HepG2 (cell line): ENCODE measurements around the gene DEFB124. TPM values are rescaled to one million over a fixed set of nuclear protein-coding genes. Genes with fewer than 3 reads are reported as not detected.

ENCODE experiments used
- CHD4 ChIP-seq: fragments of 200-600 bp; sonication (generic); IDR thresholded peaks from 2 replicates; pipeline ENCODE4 v1.7.0; 2017; ENCODE audit warnings: mild to moderate bottlenecking, low read length, borderline replicate concordance
- GPN1 ChIP-seq: sonication (generic); formaldehyde crosslinking; IDR thresholded peaks from 2 replicates; pipeline ENCODE4 v1.5.1; 2020; ENCODE audit warnings: missing genetic modification reagents, borderline replicate concordance
- HNRNPH1 ChIP-seq: fragments of 200-400 bp; formaldehyde crosslinking; optimal IDR thresholded peaks from 2 replicates; pipeline ENCODE3; 2017; ENCODE audit warnings: mild to moderate bottlenecking, low read depth, low read length
- ISL2 ChIP-seq: sonication (generic); formaldehyde crosslinking; IDR thresholded peaks from 2 replicates; pipeline ENCODE4 v1.5.0; 2020; ENCODE audit warnings: missing genetic modification reagents
- JDP2 ChIP-seq: sonication (generic); formaldehyde crosslinking; IDR thresholded peaks from 2 replicates; pipeline ENCODE4 v1.8.1; 2022; ENCODE audit warnings: missing genetic modification reagents, borderline replicate concordance
- KLF9 ChIP-seq: IDR thresholded peaks from 2 replicates; pipeline ENCODE4 v1.6.1; 2016; ENCODE audit warnings: low read depth
- LRRFIP1 ChIP-seq: sonication (generic); formaldehyde crosslinking; conservative IDR thresholded peaks from 2 replicates; pipeline ENCODE4 v1.4.0; 2020; ENCODE audit warnings: missing genetic modification reagents
- MBD4 ChIP-seq: IDR thresholded peaks from 2 replicates; pipeline ENCODE4 v1.6.1; 2012; ENCODE audit warnings: low read length, inconsistent platforms, borderline replicate concordance
- MXD3 ChIP-seq: IDR thresholded peaks from 2 replicates; pipeline ENCODE4 v1.6.1; 2016; ENCODE audit warnings: mild to moderate bottlenecking, missing biosample characterization, missing genetic modification reagents
- NFRKB ChIP-seq: fragments of 450-650 bp; IDR thresholded peaks from 2 replicates; pipeline ENCODE4 v1.6.1; 2017
- PREB ChIP-seq: sonication (generic); formaldehyde crosslinking; IDR thresholded peaks from 2 replicates; pipeline ENCODE4 v1.4.0; 2020; ENCODE audit warnings: missing genetic modification reagents
- SYNCRIP ChIP-seq: fragments of 200-400 bp; formaldehyde crosslinking; IDR thresholded peaks from 2 replicates; pipeline ENCODE4 v1.6.1; 2018; ENCODE audit warnings: mild to moderate bottlenecking, low read depth, low read length; ENCODE audit not compliant: insufficient read depth
- TBX2 ChIP-seq: sonication (generic); formaldehyde crosslinking; IDR thresholded peaks from 2 replicates; pipeline ENCODE4 v1.5.0; 2020; ENCODE audit warnings: missing genetic modification reagents, mild to moderate bottlenecking, borderline replicate concordance
- USF2 ChIP-seq, 2 experiments: sonication (generic) in 1 of 2; formaldehyde crosslinking in 1 of 2; IDR thresholded peaks; 2 replicates each; pipeline versions ENCODE4 v1.5.1 to v1.6.1; 2011 to 2020; ENCODE audit warnings: borderline replicate concordance in 1 of 2, low read depth in 1 of 2, low read length in 1 of 2, mild to moderate bottlenecking in 1 of 2, missing genetic modification reagents in 1 of 2, moderate library complexity in 1 of 2
- ZBTB38 ChIP-seq: sonication (generic); formaldehyde crosslinking; IDR thresholded peaks from 2 replicates; pipeline ENCODE4 v1.5.1; 2020; ENCODE audit warnings: mild to moderate bottlenecking, missing genetic modification reagents
- ZMYM4 ChIP-seq: sonication (generic); formaldehyde crosslinking; IDR thresholded peaks from 2 replicates; pipeline ENCODE4 v1.8.1; 2023; ENCODE audit warnings: mild to moderate bottlenecking, missing genetic modification reagents
- ZNF136 ChIP-seq: sonication (generic); formaldehyde crosslinking; IDR thresholded peaks from 2 replicates; pipeline ENCODE4 v1.8.1; 2022; ENCODE audit warnings: low read depth, mild to moderate bottlenecking, moderate library complexity, missing genetic modification reagents
- ZNF225 ChIP-seq: sonication (generic); formaldehyde crosslinking; IDR thresholded peaks from 2 replicates; pipeline ENCODE4 v1.4.0; 2020; ENCODE audit warnings: mild to moderate bottlenecking, missing genetic modification reagents
- ZNF710 ChIP-seq: sonication (generic); formaldehyde crosslinking; IDR thresholded peaks from 2 replicates; pipeline ENCODE4 v1.5.0; 2020; ENCODE audit warnings: mild to moderate bottlenecking, missing genetic modification reagents, borderline replicate concordance
- ZNF768 ChIP-seq: sonication (generic); formaldehyde crosslinking; IDR thresholded peaks from 2 replicates; pipeline ENCODE4 v1.4.0; 2020; ENCODE audit warnings: missing genetic modification reagents
- ZNF788 ChIP-seq: sonication (generic); formaldehyde crosslinking; IDR thresholded peaks from 2 replicates; pipeline ENCODE4 v1.5.0; 2020; ENCODE audit warnings: mild to moderate bottlenecking, missing genetic modification reagents, borderline replicate concordance
- polyA plus RNA-seq, 8 experiments: library from polyadenylated mRNA; depleted of rRNA in 3 of 8; stranded (reverse) in 7 of 8; unstranded in 1 of 8; fragments of >200 nt; fragmentation: Illumina TruSeq in 4 of 8; extraction: Trizol in 4 of 8; gene quantifications; 2 replicates each; pipeline versions ENCODE4 v1.2.1 to v1.2.3, GENCODE V29; 2011 to 2016; ENCODE audit warnings: low read depth in 4 of 8, missing spikeins in 1 of 8, mixed read lengths in 1 of 8; ENCODE audit not compliant: insufficient read depth in 1 of 8
- total RNA-seq, 5 experiments: library from RNA; depleted of rRNA; stranded (reverse); fragments of >200 nt; fragmentation: Illumina TruSeq; extraction: Trizol; gene quantifications; 2 replicates each; pipeline ENCODE4 v1.2.3, GENCODE V29; 2016; ENCODE audit warnings: low read depth in 1 of 5

The DEFB124 gene
- total and polyA plus RNA-seq, 2 of the 13 experiments (the other 11 are each of a cell fraction or from before 2014, with no cell fraction given): not detected

- TF ChIP-seq ZMYM4 (CRISPR knock-in tag): 0 out of 2 replicates have a peak, but pooled peaks have one; percentile 23
- TF ChIP-seq GPN1 (CRISPR knock-in tag): no peak
- TF ChIP-seq ZNF710 (CRISPR knock-in tag): no peak
- TF ChIP-seq LRRFIP1 (CRISPR knock-in tag): no peak
- no peak for TF ChIP-seq ISL2 (CRISPR knock-in tag)
- no peak for TF ChIP-seq NFRKB
- no peak for TF ChIP-seq ZNF768 (CRISPR knock-in tag)
- TF ChIP-seq HNRNPH1: no peak
- TF ChIP-seq SYNCRIP: no peak
- TF ChIP-seq USF2 (IDR thresholded peaks at IDR 0.05; ENCODE audit: low read depth, low read length): peak; percentile 40; the same call in 1 of the 2 replicates
- TF ChIP-seq USF2 (CRISPR knock-in tag; IDR thresholded peaks at IDR 0.05; ENCODE audit: borderline replicate concordance): peak; percentile 46; the same call in 1 of the 2 replicates
- TF ChIP-seq ZNF136 (CRISPR knock-in tag): no peak
- no peak for TF ChIP-seq ZBTB38
- TF ChIP-seq TBX2: no peak
- no peak for TF ChIP-seq MXD3 (CRISPR knock-in tag)
- TF ChIP-seq KLF9: no peak
- TF ChIP-seq ZNF788 (CRISPR knock-in tag): no peak
- no peak for TF ChIP-seq CHD4
- TF ChIP-seq JDP2 (CRISPR knock-in tag): no peak
- no peak for TF ChIP-seq MBD4
- TF ChIP-seq PREB (CRISPR knock-in tag): no peak
- no peak for TF ChIP-seq ZNF225
These were observed 19.2 kb upstream of the DEFB124 start (continued) for GRCh38 chr20:31494131-31494530.
